ENCODE results near the gene VWA2.

GRCh38 chr10:114239117-114239993, at the start of gene VWA2:
- TF ChIP-seq POLR2AphosphoS5 (IDR thresholded peaks at IDR 0.05; ENCODE audit: borderline replicate concordance, low read depth, low read length): no peak
- TF ChIP-seq EZH2 (IDR thresholded peaks at IDR 0.05): peak; percentile 71
- TF ChIP-seq FOXP2 (optimal IDR thresholded peaks at IDR 0.05; ENCODE audit: control extremely low read depth, extremely low read length, insufficient read depth): no peak
